ENCODE results near the gene WSB2. TPM values are rescaled to one million over a fixed set of nuclear protein-coding genes. Genes with fewer than 3 reads are reported as not detected.
"Not testable (repeated sequence)": the region's sequence is repeated elsewhere in the genome, so short reads cannot be mapped to it uniquely, and the experiment has no call there.

The WSB2 gene
- total RNA-seq, 2 experiments from 2014 or later, result 31.0 to 31.7 TPM

DNA sequence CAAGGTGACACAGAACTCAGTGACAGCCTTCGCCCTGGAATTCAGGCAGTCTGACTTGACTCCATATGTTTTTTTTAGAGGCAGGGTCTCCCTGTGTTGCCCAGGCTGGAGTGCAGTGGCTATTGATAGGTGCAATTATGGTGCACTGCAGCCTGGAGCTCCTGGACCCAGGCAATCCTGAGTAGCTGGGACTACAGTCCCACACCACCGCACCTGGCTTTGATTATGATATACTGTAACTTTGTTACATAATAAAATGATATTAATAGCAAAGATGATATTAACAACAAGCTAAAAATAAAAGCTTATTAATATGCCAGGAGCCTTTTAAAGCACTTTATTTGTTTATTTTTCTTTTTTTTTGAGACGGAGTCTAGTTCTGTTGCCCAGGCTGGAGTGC, 33.1 kb upstream of the WSB2 start:
- Mint-ChIP-seq H3K4me3 (no peak overlapping the region), H3K9me3 (no peaks in the 10 kb centered on the region), H3K4me1 (ENCODE audit: low read depth) (no peaks in the 10 kb centered on the region), H3K36me3 (ENCODE audit: low read depth) (no peaks in the 10 kb centered on the region), H3K27me3 (ENCODE audit: low read depth) (no peaks in the 10 kb centered on the region), H3K27ac (no peak overlapping the region)
- no peak for DNase-seq
- intact Hi-C loops (cut with micrococcal nuclease), result no loop called here
- CTCF ChIA-PET, result interaction anchor here (1.0 kb wide), 1 partner anchor 17 kb away, joined by 4 read pairs; no protein-coding TSS in a partner anchor

DNA sequence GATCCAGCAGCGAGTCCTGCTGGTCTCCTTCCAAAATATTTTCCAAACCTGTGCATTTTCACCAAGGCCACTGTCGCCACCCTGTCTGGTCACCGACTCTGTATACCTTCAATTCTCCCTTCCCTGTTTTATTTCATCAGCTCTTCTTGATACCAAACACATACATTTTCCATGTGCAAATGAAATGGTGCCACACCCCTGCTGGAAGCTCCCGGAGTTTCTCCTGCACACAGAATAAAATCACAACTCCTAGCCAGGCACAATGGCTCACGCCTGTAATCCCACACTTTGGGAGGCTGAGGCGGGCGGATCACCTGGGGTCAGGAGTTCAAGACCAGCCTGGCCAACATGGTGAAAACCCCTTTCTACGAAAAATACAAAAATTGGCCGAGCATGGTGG, 28.8 kb upstream of the WSB2 start:
- Mint-ChIP-seq H3K4me3 (no peak overlapping the region), H3K36me3 (ENCODE audit: low read depth) (no peaks in the 10 kb centered on the region), H3K27me3 (ENCODE audit: low read depth) (no peaks in the 10 kb centered on the region), H3K4me1 (ENCODE audit: low read depth) (no peaks in the 10 kb centered on the region), H3K27ac (no peak overlapping the region), H3K9me3 (no peaks in the 10 kb centered on the region)
- DNase-seq, result no peak
- intact Hi-C loops (cut with micrococcal nuclease), result no loop called here
- CTCF ChIA-PET, result interaction anchor here (0.8 kb wide), 1 partner anchor 253 kb away, joined by 3 read pairs; no protein-coding TSS in a partner anchor

DNA sequence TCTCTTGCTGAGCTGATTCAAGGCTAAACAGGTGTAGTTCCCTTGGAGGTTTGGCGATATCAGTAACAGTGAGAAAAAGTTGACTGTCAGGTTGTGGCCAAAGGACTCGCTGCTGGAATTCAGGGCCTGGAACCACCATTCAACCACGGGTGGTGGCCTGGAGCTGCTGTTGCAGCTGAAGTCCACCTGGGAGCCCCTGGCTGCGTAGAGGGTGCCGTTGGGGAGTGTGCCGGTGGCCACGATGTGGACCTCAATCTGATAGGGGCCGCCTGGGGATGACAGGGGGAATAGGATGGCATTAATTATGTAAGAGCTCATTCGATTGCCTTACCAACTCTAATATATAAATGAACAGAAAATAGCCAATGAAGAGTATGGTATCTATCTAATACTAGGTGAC, 21.2 kb upstream of the WSB2 start:
- no peaks in the 10 kb centered on the region for H3K36me3 Mint-ChIP-seq (ENCODE audit: low read depth)
- no peak for DNase-seq
- intact Hi-C loops (cut with micrococcal nuclease), result no loop called here
- H3K27me3 Mint-ChIP-seq (ENCODE audit: low read depth), result no peaks in the 10 kb centered on the region
- H3K9me3 Mint-ChIP-seq, result no peaks in the 10 kb centered on the region
- no peaks in the 10 kb centered on the region for H3K4me1 Mint-ChIP-seq (ENCODE audit: low read depth)
- H3K4me3 Mint-ChIP-seq, result no peak overlapping the region
- CTCF ChIA-PET, result interaction anchor here (1.6 kb wide), 1 partner anchor 225 kb away, joined by 5 read pairs; no protein-coding TSS in a partner anchor
- no peak overlapping the region for H3K27ac Mint-ChIP-seq

DNA sequence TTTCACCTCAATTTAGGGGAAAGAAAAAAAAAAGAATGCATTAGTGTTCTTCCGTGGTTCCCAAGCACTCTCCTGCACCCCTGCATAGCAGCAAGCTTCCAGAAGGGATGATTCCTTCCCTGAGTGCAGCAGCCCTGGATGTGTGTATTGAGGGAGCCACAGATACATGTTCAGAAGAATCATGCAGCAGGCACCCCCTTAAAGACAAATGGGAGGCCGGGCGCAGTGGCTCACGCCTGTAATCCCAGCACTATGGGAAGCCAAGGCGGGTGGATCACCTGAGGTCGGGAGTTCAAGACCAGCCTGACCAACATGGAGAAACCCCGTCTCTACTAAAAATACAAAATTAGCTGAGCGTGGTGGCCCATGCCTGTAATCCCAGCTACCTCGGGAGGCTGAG, 20.5 kb upstream of the WSB2 start:
- H3K36me3 Mint-ChIP-seq (ENCODE audit: low read depth); intact Hi-C loops (cut with micrococcal nuclease); H3K9me3 Mint-ChIP-seq; H3K27ac Mint-ChIP-seq; H3K4me3 Mint-ChIP-seq; CTCF ChIA-PET; H3K27me3 Mint-ChIP-seq (ENCODE audit: low read depth); DNase-seq; H3K4me1 Mint-ChIP-seq (ENCODE audit: low read depth): not testable (repeated sequence)

DNA sequence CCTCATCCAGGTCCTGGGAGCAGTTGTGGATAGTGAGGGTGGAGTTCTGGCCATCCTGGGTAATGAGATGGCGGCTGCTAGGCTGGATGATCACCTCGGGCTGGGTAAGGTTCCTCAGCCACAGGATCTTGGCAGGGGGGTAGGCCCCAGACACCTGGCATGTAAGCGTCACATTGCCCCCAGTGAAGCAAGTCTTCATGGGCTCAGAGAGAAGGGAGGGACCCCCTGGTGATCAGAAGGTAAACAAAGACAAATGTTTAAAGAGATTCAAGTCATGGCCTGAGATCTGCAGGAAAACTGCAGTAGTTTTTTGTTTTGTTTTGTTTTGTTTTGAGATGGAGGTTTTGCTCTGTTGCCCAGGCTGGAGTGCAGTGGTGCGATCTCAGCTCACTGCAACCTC, 12.8 kb upstream of the WSB2 start:
- CTCF ChIA-PET, result no interaction called here
- DNase-seq, result no peak
- Mint-ChIP-seq H3K4me3 (no peak overlapping the region), H3K27me3 (ENCODE audit: low read depth) (no peaks in the 10 kb centered on the region), H3K4me1 (ENCODE audit: low read depth) (no peaks in the 10 kb centered on the region), H3K27ac (no peak overlapping the region), H3K36me3 (ENCODE audit: low read depth) (no peaks in the 10 kb centered on the region), H3K9me3 (no peaks in the 10 kb centered on the region)
- intact Hi-C loops (cut with micrococcal nuclease), result no loop called here

DNA sequence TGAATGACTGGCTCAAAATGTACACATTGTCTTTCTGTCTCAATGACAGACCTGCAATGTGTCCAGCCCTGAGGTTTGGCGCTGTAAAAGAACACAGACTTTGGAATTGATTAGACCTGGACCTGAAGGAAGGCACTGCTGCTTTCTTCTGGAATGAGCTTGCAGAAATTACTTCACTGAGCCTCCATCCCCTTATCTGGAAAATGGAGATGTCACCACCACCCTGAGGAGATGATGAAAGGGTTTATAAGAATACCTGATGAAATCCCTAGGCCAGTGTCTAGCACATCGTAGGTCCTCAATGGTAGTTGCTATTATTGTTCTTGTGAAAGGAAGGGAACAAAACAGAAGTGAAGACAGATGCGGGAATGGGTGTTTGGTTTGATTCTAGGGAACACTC, 9.7 kb upstream of the WSB2 start:
- H3K27me3 Mint-ChIP-seq (ENCODE audit: low read depth), result peaks cover 5% of the 10 kb centered on the region
- no peak overlapping the region for H3K27ac Mint-ChIP-seq
- H3K36me3 Mint-ChIP-seq (ENCODE audit: low read depth), result no peaks in the 10 kb centered on the region
- H3K4me1 Mint-ChIP-seq (ENCODE audit: low read depth), result peaks cover 4% of the 10 kb centered on the region
- CTCF ChIA-PET, result no interaction called here
- DNase-seq, result no peak
- H3K9me3 Mint-ChIP-seq, result no peaks in the 10 kb centered on the region
- no peak overlapping the region for H3K4me3 Mint-ChIP-seq
- intact Hi-C loops (cut with micrococcal nuclease), result no loop called here

DNA sequence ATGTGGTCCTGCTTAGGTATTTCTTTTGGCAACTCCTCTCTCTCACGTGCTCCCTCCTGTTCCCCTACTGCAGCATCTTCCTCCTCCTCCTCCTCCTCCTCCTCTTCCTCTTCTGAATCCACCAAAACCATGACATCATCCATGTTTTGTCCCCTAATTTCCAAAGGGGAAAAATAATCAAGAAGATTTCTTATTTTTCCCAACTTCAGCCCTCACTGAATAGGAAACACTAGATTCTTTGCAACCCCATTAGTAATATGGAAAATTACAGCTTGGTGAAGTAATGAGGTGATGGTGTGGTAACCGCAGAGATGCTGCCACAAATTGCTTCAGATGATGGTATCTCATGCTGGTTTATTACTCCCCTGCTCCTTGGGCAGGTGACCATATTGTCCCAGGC, 7.5 kb upstream of the WSB2 start:
- Mint-ChIP-seq H3K27me3 (ENCODE audit: low read depth) (peaks cover 8% of the 10 kb centered on the region), H3K4me3 (no peak overlapping the region), H3K9me3 (no peaks in the 10 kb centered on the region), H3K27ac (no peak overlapping the region), H3K36me3 (ENCODE audit: low read depth) (no peaks in the 10 kb centered on the region), H3K4me1 (ENCODE audit: low read depth) (peaks cover 25% of the 10 kb centered on the region)
- intact Hi-C loops (cut with micrococcal nuclease), result no loop called here
- no peak for DNase-seq
- CTCF ChIA-PET, result interaction anchor here (0.6 kb wide), 1 partner anchor 10 kb away, joined by 3 read pairs; no protein-coding TSS in a partner anchor

DNA sequence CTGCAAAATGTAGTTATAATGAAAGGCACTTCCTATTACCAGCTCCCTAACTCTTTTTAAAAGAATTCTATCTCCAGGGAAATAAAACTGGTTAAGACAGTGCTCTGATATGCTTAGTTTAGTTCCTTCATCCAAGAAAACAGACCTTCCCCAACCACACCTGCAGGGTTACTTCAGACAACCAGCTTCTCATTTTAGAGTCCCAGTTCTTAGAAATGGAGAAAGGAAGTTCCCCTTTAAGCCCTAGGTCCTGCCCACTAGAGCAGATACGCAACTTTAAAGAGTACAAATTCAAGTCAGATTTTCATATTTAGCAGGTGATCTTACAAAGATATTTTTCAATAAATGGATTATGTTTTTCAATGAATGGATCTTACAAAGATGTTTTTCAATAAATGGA, 4.4 kb upstream of the WSB2 start:
- Mint-ChIP-seq H3K9me3 (no peaks in the 10 kb centered on the region), H3K36me3 (ENCODE audit: low read depth) (no peaks in the 10 kb centered on the region), H3K4me3 (no peak overlapping the region), H3K27ac (no peak overlapping the region), H3K27me3 (ENCODE audit: low read depth) (peaks cover 8% of the 10 kb centered on the region), H3K4me1 (ENCODE audit: low read depth) (peaks cover 36% of the 10 kb centered on the region)
- CTCF ChIA-PET, result interaction anchor here (1.0 to 3.6 kb wide), 5 partner anchors 9 to 191 kb away, joined by 3 to 18 read pairs (median 6); partner anchors contain the start of gene PEBP1
- intact Hi-C loops (cut with micrococcal nuclease), result no loop called here
- no peak for DNase-seq

DNA sequence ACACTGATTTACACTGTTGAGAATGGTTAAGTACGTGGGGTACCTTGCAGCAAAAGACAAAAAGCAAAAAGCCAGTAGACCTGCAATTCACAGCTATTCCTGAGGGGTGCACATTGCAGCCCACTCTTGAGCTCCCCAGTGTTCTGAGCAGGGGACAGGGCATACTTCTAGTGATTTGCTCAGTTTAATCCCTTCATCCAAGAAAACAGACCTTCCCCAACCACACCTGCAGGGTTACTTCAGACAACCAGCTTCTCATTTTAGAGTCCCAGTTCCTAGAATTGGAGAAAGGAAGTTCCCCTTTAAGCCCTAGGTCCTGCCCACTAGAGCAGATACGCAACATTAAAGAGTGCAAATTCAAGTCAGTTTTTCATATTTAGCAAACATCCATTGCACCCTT, 3.6 kb upstream of the WSB2 start:
- no peaks in the 10 kb centered on the region for H3K9me3 Mint-ChIP-seq
- DNase-seq, result peak; percentile 15
- intact Hi-C loops (cut with micrococcal nuclease), result loop anchor here (5.0 kb wide), 3 partner anchors 58 to 293 kb away; partner anchors contain the start of gene KSR2
- H3K36me3 Mint-ChIP-seq (ENCODE audit: low read depth), result no peaks in the 10 kb centered on the region
- CTCF ChIA-PET, result interaction anchor here (0.7 to 3.6 kb wide), 8 partner anchors 9 to 312 kb away, joined by 4 to 18 read pairs (median 6); partner anchors contain the start of gene SUDS3
- H3K27me3 Mint-ChIP-seq (ENCODE audit: low read depth), result peaks cover 8% of the 10 kb centered on the region
- no peak overlapping the region for H3K27ac Mint-ChIP-seq
- no peak overlapping the region for H3K4me3 Mint-ChIP-seq
- H3K4me1 Mint-ChIP-seq (ENCODE audit: low read depth), result peaks cover 43% of the 10 kb centered on the region

DNA sequence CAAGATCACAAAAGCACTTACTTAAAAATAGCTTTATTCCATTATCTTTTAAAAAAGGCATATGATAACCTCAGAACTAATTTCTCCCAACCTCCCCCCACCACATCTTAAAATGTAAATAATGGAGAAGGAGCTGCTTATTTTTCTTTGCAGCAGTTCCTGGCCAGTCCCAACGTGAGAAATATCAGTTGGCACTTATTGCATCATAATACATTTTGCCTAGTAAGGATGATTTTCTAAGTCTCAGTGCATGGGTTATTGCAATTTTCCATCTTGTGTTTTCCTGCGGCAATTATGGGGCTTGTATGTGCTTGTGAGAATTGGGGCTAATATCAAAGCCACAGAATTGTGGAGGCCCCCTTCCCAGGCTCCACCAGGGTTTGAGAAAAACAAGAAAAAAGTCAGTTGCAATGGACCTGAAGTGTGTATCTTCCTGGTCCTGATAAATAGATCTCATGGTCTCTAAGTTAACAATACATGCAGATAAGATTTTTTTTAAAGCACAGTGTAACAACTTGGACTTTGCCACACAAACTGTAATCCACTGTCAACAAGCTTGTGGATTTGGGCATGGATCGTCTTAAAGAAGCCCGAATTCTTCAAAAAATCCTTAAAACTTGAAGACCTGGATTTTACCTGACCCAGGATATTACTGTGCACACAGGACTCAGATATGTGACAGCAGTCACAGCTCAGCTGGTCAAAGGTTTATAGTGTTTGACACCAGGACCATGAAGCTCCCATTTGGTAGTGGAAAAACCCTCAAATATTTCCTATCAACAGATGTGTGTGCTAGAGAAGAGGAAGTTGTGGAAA, 2.8 kb upstream of the WSB2 start:
- Mint-ChIP-seq H3K36me3 (ENCODE audit: low read depth) (no peaks in the 10 kb centered on the region), H3K4me1 (ENCODE audit: low read depth) (peaks cover 47% of the 10 kb centered on the region), H3K27ac (peak overlapping the region; percentile 18), H3K9me3 (no peaks in the 10 kb centered on the region), H3K27me3 (ENCODE audit: low read depth) (peaks cover 8% of the 10 kb centered on the region), H3K4me3 (peak overlapping the region; percentile 50)
- CTCF ChIA-PET, result interaction anchor here (0.7 to 3.6 kb wide), 8 partner anchors 8 to 312 kb away, joined by 4 to 18 read pairs (median 6); partner anchors contain the start of gene SUDS3
- intact Hi-C loops (cut with micrococcal nuclease), result loop anchor here (5.0 kb wide), 3 partner anchors 59 to 294 kb away; partner anchors contain the start of gene KSR2
- DNase-seq, result no peak

DNA sequence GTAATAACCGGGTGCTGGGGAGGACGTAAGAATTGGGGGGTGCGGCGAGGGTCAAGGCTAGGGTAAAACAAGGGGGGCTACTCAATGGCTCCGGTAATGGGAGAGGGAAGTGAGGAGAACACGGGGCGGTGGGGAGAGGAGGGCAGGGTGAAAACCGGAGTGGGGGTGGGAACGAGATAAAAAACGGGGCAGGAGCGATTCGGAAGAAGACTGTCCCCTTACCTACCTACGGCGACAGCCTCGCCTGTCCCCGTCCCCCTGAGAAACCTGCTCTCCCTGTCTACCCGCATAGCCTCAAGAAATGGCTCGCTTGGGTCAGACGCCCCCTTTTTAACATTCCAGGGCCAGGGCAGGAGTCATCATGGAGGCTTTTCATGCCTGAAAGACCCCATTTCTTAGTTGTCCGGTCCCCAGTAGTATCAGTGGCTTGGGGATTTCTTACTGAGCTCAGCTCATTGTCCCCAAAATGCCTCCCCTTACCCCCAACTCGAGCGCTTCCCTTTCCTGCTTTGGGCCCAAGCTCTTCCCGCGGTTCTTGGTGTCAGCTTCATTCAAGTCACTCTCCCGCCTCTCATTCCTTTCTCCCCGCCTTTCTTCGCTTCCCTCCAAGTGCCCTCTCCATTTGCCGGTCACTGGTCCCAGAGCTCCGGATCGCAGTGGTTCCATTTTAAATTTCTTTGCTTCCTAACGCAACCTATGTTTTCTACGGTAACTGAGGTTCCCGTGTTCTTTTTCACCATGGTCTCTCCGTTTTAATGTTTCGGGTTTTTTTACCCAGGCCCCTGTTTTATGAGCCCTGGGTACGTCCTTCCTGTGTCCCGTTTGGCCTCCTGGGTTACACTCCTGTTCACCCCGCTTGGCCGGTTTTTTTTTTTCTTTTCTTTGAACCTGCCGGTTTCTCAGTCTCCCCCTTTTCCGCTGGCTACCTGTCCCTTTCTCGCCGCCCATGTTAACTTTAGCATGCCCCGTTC, 1.2 kb upstream of the WSB2 start:
- CTCF ChIA-PET, result no interaction called here
- DNase-seq, result peak; percentile 26
- Mint-ChIP-seq H3K27ac (peak overlapping the region; percentile 91), H3K27me3 (ENCODE audit: low read depth) (peaks cover 8% of the 10 kb centered on the region), H3K4me3 (peak overlapping the region; percentile 90), H3K36me3 (ENCODE audit: low read depth) (no peaks in the 10 kb centered on the region), H3K4me1 (ENCODE audit: low read depth) (peaks cover 45% of the 10 kb centered on the region), H3K9me3 (no peaks in the 10 kb centered on the region)
- intact Hi-C loops (cut with micrococcal nuclease), result loop anchor here (1.0 to 5.0 kb wide), 7 partner anchors 27 to 315 kb away; partner anchors contain the start of genes KSR2, PEBP1, RFC5 and SUDS3
